COLO668 (cell line): Measurements from ENCODE around the gene DPH3.

ENCODE experiments used
- DNase-seq: peaks from one replicate; lab custom pipeline; 2025; ENCODE audit not compliant: unreplicated experiment; lab: John Stamatoyannopoulos, UW

DPH3 gene

DNA sequence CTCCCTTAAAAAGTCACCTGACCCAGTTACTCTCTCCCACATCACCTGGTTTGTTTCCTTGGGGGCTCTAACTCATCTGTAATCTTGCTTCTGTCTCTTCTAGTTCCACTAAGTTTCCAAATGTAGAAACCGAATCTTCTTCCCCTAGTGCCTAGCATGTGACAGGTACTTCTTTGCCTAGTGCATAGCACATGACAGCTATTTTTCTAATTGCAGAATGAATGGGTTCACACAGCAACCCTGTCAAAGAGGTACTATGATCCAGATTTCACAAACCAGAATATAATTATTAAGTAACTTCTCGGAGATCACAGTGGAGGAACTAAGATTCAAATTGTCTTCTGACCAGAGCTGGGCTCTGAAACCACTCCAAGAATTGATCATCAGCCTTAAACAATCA is 7.4 kb downstream of the DPH3 start:
- DNase-seq: no peak

DNA sequence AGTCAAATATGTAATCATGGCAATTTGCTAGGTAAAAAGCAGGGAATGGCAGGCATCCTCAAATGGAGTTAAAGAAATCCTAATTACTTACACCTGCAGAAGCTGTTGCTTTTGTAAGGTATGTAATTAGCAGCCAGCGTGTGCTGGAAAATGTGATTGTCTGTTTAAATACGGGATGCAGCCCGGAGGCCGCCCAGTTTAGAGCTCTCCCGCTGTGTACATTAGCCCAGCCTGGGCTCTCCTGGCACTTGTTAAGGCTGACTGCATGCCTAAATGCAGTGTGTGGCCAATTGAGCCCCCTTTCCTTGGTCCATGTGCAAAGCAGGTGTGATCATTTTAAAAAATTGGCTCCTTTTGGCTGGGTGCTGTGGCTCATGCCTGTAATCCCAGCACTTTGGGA is 9.0 kb downstream of the DPH3 start:
- DNase-seq: no peak

DNA sequence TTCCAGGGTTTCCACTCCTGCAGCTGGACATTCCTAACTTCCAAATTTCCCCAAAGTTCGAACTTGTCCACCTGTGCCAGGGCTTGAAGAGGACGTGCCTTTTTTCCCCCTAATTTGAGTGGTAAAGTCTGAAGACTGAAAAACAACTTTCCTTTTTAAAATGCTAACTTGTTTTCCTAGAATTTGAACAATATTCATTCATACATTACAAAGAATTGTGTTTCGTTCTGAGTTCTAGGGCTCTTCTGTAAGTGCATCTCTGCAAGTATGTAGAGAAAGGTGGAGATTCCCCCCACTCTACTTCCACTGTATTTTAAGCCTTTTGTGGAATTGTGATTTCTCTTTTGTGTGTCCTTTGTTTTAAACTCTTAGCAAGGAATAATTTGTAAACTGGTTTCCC is 9.4 kb downstream of the DPH3 start:
- DNase-seq: no peak

DNA sequence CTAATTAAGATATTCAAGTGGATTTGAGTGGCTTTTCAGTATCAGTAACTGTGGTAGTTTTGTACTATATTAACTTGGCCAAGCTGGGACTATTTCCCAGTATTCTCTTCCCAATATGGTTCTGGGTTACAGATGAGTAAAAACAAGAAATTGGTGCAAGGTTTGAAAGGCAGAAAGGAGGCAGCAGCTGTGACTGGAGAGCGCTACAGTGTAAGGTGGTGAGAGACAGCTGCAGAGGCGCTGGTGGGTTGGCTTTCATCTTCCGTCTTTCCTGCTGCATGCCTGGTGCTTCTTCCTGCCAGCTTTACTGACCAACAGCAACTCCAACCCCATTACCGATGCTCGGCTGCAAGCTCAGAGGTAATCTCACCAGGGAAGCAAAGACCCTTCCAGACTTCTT is 9.8 kb downstream of the DPH3 start:
- DNase-seq: no peak

- DNase-seq: no peak
Observed at GRCh38 chr3:16253601-16254000, 11.1 kb downstream of the DPH3 start.

GRCh38 chr3:16252988-16253387 is 11.8 kb downstream of the DPH3 start:
- DNase-seq: no peak

- DNase-seq: no peak
Observed at GRCh38 chr3:16252243-16252978, 12.3 kb downstream of the DPH3 start.

DNA sequence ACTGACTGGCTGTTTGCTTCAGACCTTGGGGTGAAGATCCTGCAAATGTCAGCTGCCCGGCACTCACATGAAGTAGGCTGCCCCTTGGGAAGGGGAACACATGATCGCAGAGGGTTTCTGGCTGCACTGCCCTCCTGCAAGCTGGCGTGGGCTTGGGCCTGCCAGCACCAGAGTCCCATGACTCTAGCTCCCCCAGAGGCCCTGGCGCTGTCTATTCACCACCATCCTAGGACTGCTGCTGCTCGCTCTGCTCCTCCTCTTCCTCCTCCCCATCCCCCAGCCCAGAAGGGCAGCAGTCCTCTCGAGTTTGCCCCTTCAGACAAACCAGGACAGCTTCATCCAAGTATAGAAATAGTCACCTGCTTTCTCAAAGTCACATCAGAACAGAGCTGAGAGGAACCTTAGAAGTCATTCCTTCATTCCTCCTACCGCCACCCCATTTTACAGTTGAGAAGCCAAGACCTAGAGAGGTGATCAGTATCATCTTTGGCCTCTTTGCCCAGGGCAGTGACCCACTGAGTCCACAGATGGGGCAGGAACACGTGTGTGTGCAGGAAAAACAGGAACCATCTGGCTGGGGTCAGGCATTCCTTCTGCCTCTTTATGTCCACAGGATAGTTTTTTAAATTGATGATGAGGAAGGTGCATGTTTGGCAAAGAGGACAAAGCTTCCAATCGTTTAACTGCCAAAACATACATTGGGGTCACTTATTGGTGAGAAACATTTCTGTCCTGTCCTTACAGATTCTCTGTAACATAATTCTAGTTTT is 13.2 kb downstream of the DPH3 start:
- DNase-seq: no peak

- no peak for DNase-seq
Observed at GRCh38 chr3:16249886-16250285, 14.9 kb downstream of the DPH3 start.

DNA sequence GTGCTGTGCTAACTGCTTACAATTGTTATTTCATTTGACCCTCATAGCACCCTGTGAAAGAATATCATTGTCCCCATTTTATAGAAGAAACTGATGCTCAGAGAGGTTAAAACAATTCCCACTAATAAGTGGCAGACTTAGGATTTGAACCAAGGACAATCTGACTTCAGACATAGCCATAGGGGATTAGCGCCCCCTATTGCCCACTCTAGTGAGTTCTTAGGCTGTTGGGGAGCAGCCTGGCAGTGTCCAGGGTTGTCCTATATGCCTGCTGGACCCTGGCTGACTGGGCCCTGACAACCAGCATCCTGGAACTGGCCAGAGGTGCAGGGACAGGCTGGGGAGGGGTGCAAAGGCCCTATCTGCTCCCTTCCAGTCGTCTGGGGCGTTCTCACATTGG is 15.4 kb downstream of the DPH3 start:
- DNase-seq: peak; percentile 7

DNA sequence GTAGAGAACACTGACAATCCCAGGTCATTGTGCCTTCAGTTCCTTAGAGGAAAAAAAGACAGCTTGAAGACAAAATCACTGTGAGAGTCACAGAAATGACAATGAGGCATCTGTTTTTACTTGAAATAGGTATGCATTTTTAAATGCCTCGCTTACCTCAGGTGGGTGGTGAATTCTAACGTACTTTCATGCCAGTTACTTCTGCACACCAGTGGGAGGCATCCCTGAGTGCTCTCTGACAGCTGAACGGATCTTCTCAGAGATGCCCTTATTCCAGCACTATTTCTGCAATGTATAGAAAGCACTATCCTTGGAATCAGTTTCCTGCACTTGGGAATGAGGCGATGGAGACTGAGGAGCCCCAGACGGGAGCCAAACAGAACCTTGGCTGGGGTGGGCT is 16.2 kb downstream of the DPH3 start:
- DNase-seq: no peak

GRCh38 chr3:16247282-16248061 is 17.3 kb downstream of the DPH3 start:
- DNase-seq: peak; percentile 72

DNA sequence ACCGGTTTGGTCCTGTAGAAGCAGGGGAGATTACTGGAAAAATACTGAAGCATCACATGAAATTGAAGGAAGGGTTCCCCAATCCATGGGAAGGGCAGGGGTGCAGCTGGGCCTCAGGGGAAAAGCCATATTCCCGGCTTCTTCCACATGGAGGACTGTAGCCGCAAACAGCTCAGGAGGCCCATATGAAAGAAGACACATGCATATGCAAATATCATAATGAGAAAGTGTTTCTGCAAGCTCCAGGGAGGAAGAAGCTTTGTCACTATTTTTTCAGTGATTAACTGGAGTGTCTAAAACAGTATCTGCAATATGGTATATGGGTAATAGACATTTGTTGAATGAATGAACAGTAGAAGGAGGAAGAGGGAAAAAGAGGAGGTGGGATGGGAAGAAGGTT is 19.1 kb downstream of the DPH3 start:
- DNase-seq: no peak

DNA sequence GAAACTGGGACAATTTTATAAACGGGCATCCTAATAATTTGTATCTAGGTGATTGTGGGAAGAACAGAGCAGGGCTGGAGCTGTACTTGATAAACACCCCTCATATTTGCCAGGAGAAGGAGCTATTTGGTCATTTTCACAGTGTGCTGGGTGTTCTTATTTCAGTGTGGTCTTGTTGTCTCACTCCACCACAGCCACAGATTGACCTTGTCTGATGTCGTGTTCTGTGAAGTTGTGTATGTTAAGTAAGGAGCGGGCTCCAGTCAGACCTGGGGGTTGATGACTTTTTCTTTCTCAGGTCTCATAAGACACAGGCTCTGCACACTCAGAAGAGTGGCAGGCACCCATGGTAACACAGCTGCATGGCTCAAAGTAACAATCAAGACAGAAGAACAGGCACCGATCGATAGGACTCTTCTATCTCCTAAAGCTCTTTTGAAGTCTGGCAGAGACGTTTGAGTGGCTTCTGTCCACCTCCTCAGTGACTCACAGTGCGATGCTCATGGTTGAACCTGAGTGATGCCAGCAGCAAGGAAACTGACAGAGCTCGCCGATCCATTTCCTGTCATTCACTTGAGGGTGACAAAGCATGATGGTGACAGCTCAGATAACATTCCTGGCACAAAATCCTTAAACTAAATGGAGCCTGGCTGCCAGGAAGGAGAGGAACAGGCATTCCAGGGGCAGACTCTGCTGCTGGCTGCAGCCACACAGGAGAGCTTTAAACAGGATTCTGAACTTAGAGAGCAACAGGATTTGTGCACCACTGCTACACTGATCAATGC is 20.8 kb downstream of the DPH3 start:
- no peak for DNase-seq

GRCh38 chr3:16242177-16242576 is 22.6 kb downstream of the DPH3 start:
- DNase-seq: no peak

DNA sequence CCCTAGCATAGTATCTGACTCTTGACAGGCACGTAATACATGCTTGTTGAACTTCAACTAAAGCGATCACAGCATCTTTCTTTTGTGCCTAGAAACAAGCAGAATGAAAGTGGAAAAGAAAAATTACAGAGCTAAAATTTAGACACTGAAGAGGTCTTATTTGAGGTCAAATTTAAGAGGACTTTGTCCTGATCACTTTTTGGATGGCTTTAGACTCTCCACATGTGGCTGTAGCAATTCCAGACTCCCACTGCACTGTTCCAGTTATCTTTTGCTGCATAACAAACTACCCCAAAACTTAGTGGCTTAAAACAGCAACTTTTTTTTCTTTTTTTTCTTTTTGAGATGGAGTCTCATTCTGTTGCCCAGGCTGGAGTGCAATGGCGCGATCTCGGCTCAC is 23.5 kb downstream of the DPH3 start:
- no peak for DNase-seq

DNA sequence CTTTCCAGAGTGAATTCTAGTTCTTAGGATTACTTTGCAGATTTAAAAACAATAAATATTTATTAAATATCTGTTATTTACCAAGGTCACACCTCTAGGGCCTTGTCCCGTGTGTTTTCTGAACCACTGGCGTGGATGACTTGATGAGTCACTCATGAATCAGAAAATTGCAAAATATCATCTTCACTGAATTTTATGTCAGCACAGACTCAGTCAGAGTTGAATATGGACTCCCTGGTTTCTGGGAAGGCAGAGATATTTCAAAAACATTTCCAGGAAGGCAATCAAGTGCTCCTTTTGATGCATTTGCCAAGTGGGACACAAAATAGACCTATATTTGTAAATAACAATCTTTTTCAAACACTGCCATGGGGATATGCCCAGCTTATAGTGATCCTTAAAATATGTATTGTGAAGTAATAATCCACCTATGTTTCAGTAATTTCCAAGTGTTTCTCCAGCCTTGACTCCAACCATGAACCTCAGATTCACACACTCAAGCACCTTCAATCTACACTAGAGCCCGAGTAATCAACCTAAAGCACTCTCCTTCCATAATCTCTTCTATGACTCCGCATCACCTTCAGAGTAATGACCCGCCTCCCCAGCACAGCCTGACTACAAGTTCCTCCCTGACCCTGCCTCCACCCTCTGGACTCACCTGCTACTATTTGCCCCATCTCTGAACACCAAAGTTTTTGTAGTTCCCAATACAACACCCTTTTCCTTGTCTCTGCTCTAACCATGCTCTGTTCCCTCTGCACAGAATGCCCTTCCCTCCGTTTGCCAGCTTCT is 24.3 kb downstream of the DPH3 start:
- DNase-seq: no peak

GRCh38 chr3:16239780-16240179 is 25.0 kb downstream of the DPH3 start:
- DNase-seq: no peak

DNA sequence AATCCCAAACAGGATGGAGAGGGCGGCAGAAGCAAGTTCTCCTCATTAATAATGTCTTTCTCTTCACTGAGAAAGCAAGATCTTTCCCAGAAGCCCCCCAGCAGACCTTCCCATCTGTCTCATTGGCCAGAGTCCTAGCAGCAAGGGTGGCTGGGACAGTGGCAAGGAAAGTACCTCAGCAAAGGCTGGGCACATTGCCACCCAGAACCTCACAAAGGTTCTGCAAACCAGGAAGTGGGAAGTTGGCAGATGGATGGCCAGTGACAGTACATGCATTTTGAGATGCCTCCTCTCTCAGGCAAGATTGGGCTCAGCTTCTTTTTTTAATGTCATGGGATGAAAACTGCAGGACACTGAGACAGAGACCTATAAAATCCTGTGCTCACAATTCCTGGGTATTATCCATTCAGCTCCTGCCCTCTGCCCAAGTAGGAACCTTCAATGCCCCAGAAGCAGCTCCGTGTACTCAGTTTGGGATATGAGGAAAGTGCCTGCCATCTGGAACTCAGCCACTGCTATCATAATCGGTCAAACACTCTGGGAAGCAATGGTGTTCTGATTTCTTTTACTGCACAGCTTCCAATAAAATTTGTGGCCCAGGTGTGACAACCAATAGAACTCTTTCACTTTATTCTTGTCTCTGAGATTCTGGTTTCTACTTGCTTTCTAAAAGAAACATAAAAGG is 25.5 kb downstream of the DPH3 start:
- no peak for DNase-seq
